Activated T-helper 2 cell treated with anti-CD3 and anti-CD28 coated beads, Interferon-gamma antibody, Interleukin-2, Interleukin-4, amounts not matched to agents 10 μg/mL and 5 μg/mL and 100 μg/mL, durations not matched to agents 14 hours and 24 hours and 36 hours (primary cell): ENCODE measurements around the gene AGPAT3. TPM values are rescaled to one million over a fixed set of nuclear protein-coding genes. Genes with fewer than 3 reads are reported as not detected.

Experiments
- DNase-seq: peaks from one replicate; pipeline ENCODE4 v3.0.0; 2021; ENCODE audit warnings: low spot score
- H3K27ac Mint-ChIP-seq: one replicate; pipeline ENCODE4 v1.8.0; 2021; ENCODE audit warnings: mixed read lengths
- H3K27me3 Mint-ChIP-seq: one replicate; pipeline ENCODE4 v1.8.0; 2021; ENCODE audit warnings: low read depth, mixed read lengths
- H3K36me3 Mint-ChIP-seq: one replicate; pipeline ENCODE4 v1.8.0; 2021; ENCODE audit warnings: low read depth, mixed read lengths
- H3K4me1 Mint-ChIP-seq: one replicate; pipeline ENCODE4 v1.8.0; 2021; ENCODE audit warnings: low read depth, mixed read lengths
- H3K4me3 Mint-ChIP-seq: one replicate; pipeline ENCODE4 v1.8.0; 2021; ENCODE audit warnings: low read depth, mild to moderate bottlenecking, moderate library complexity, mixed read lengths
- H3K9me3 Mint-ChIP-seq: one replicate; pipeline ENCODE4 v1.8.0; 2021; ENCODE audit warnings: mixed read lengths
- intact Hi-C: fragments of 100-400 bp; cut with micrococcal nuclease; formaldehyde crosslinking; loops from one replicate; pipeline ENCODE4 v1.15.1; 2023
- total RNA-seq: library from RNA; stranded (reverse); gene quantifications from 2 replicates; pipeline ENCODE4 v1.2.3, GENCODE V29; 2022

Gene AGPAT3
- total RNA-seq, 1 donor from 2014 or later: 126 TPM

DNA sequence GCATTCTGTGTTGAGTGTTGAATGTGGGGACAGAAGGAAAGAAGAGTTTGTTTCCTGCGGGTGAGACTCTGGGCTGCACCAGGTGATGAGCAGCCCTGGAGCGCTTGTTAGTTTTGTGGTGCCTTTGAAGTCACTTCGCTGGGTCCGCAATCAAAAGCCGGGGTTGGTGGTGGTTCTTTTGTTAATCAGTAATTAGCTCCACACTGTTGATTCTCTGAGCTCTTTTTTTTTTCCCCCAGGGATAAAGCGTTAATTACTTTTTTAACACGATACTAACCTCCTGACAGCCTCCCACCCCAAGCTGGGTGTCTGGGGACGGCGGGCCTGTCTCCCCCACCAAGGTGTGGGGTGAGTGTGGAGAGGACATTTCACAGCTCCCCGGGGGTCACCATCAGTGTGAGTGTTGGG lies 56.6 kb downstream of the AGPAT3 start:
- Mint-ChIP-seq H3K27ac (peak overlapping the region; percentile 91), H3K9me3 (no peaks in the 10 kb centered on the region), H3K4me1 (peaks cover 50% of the 10 kb centered on the region), H3K27me3 (no peaks in the 10 kb centered on the region), H3K36me3 (peaks cover 48% of the 10 kb centered on the region), H3K4me3 (peak overlapping the region; percentile 18)
- no peak for DNase-seq
- intact Hi-C loops: no loop called here

DNA sequence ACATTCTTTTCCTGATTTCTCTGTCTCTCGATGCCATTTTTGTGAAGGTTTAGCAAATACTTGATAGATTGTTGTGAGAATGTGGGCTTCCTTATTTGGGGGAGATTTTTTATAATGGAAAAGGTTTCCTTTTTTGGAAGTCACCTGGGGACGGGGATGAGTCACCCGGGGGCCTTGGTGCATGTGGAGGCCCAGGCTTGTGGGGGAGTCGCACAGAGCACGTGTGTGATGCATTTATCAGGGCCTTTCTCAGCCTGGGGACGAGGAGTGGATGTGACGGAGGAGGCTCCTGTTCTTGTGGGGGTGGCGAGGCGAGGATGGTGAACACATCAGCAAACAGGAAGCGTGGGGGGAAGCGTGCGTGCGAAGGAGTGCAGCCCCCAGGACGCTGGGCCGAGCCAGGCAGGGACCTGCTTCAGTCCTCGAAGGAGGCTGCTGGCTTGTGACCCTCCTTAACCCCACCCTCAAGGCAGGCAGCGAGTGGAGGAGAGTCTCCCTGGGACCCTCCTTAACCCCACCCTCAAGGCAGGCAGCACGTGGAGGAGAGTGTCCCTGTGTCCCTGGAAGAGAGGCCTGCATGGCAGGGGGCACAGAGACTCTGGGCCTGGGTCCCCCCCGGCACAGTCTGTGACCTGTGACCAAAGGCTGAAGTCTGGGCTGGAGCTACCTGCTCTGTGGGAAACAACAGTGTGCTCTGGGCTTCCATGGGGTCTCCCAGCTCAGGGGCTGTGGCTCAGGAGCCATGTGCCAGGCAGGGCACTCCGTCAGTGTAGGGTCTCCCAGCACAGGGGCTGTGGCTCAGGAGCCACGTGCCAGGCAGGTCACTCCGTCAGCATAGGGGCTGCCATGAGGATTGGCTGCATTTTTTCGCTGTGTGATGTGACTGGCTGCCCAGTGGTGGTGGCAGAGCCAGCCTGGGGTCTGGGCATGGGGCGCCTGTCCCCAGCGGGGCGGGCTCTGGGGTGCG lies 57.2 kb downstream of the AGPAT3 start:
- Mint-ChIP-seq H3K27ac (peak overlapping the region; percentile 91), H3K9me3 (no peaks in the 10 kb centered on the region), H3K36me3 (peaks cover 44% of the 10 kb centered on the region), H3K27me3 (no peaks in the 10 kb centered on the region), H3K4me3 (peak overlapping the region; percentile 17), H3K4me1 (peaks cover 46% of the 10 kb centered on the region)
- intact Hi-C loops: no loop called here
- no peak for DNase-seq

DNA sequence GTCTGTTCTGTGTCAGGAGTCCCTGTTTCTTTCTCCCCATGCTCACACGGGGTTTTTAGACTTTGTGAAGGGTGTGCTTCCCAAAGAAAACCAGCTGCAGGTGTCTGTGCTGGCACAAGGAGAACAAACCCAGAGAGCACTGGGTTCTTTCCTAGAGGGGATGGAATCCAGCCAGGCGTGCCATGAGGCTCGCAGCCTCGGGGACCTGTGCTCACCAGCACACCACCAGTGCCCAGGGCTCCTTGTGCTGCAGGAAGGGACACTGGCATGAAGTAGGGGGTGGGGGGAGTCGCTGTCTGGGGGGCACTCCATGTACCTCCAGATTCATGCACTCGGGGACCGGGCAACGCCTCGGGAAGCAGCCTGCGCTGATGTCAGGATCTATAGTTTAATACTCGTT lies 57.9 kb downstream of the AGPAT3 start:
- intact Hi-C loops: no loop called here
- H3K4me3 Mint-ChIP-seq: no peak overlapping the region
- peak overlapping the region; percentile 91 for H3K27ac Mint-ChIP-seq
- H3K36me3 Mint-ChIP-seq: peaks cover 42% of the 10 kb centered on the region
- H3K9me3 Mint-ChIP-seq: no peaks in the 10 kb centered on the region
- H3K4me1 Mint-ChIP-seq: peaks cover 42% of the 10 kb centered on the region
- H3K27me3 Mint-ChIP-seq: no peaks in the 10 kb centered on the region
- DNase-seq: no peak

DNA sequence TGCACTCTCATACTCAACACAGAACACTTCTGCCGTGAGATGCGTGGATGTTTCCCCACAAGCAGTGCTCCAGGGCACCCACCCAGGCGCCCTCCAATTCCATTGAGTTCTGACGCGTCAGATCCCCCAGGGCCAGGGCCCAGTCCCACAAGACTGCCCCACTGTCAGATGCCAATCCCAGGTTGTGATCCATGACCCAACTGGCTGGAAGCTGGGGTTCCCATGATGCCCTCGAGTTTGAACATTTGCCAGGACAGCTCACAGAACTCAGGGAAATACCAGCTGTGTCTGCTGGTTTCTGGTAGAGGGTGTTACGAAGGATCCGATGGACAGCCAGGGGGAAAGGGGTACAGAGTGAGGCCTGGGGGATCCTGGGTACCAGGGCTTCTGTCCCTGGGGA lies 58.4 kb downstream of the AGPAT3 start:
- DNase-seq: no peak
- no peaks in the 10 kb centered on the region for H3K9me3 Mint-ChIP-seq
- intact Hi-C loops: no loop called here
- peaks cover 38% of the 10 kb centered on the region for H3K36me3 Mint-ChIP-seq
- no peaks in the 10 kb centered on the region for H3K27me3 Mint-ChIP-seq
- H3K27ac Mint-ChIP-seq: peak overlapping the region; percentile 91
- H3K4me1 Mint-ChIP-seq: peaks cover 38% of the 10 kb centered on the region
- H3K4me3 Mint-ChIP-seq: no peak overlapping the region

DNA sequence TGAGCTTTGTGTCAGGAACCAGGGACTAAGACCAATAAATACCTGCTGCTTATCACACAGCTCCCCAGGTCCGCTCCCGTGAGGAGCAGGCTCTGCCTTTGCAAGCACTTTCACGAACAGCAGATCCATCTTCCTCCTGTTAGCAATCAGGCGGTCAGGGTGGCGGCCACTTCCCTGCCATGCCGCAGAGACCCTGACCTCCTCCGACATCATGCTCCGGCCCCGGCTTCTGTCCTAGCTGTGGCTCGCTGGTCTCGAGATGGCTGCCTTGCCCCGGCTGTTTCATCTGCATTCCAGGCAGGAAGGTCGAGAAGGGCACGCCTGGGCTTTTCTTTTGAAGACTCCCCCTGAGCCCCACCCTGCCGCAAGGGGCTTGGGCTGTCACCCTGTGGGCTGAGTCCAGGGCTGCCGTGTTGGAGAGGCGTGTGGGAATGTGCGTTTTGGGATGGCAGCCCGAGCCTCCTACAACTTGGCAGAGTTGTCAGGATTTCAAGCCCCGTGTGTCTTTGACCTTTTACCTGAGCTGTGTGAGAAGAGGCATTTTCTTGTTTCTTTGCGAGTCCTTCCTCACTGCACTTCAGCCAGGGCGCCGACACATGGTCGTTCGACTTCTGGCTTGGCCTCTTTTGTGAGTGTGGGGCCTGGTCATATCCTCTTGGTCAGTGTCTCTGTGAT lies 59.5 kb downstream of the AGPAT3 start:
- peaks cover 32% of the 10 kb centered on the region for H3K4me1 Mint-ChIP-seq
- H3K9me3 Mint-ChIP-seq: no peaks in the 10 kb centered on the region
- H3K4me3 Mint-ChIP-seq: no peak overlapping the region
- H3K27me3 Mint-ChIP-seq: no peaks in the 10 kb centered on the region
- H3K27ac Mint-ChIP-seq: peak overlapping the region; percentile 35
- peaks cover 39% of the 10 kb centered on the region for H3K36me3 Mint-ChIP-seq
- DNase-seq: no peak
- intact Hi-C loops: no loop called here

DNA sequence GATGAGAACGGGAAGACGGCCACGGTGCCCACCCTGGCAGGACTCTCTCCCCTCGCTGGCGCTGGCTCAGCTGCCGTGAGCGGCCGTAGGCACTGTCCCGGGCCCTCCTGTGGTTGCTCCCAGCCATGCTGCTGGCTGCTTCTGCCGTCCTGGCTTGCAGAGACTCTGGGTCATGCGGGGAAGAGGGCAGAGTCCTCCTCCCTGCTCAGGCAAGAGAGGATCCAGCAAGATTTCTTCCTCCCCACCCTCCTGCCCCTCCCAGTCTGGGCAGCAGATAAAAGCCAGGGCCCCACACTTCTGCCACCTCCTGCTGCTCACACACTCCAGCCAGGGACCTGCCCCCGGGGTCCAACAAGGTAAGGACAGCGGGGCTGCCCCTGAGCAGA lies 60.1 kb downstream of the AGPAT3 start:
- H3K4me3 Mint-ChIP-seq: no peak overlapping the region
- H3K36me3 Mint-ChIP-seq: peaks cover 34% of the 10 kb centered on the region
- no peaks in the 10 kb centered on the region for H3K9me3 Mint-ChIP-seq
- no peak overlapping the region for H3K27ac Mint-ChIP-seq
- H3K4me1 Mint-ChIP-seq: peaks cover 28% of the 10 kb centered on the region
- no peak for DNase-seq
- intact Hi-C loops: no loop called here
- no peaks in the 10 kb centered on the region for H3K27me3 Mint-ChIP-seq

DNA sequence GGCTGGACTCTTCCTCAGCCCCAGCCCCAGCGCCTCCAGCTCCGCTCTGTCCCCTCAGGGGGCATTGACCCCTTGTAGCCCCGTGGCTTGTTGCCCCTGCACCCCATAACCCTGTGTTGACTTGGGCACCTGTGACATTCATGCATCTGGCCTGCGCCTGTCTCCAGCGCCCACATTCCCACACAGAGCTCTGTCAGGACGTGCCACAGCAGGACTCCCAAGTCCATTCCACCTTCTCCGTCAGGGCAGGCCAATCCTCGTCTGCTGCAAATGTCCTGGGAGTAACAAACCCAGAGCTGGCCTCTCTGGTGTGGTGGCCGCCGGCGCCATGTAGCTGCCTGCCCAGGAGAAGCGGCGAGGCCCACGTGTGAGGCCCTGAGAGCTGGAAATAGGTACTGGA lies 60.6 kb downstream of the AGPAT3 start:
- peaks cover 22% of the 10 kb centered on the region for H3K4me1 Mint-ChIP-seq
- intact Hi-C loops: no loop called here
- H3K9me3 Mint-ChIP-seq: no peaks in the 10 kb centered on the region
- no peak overlapping the region for H3K27ac Mint-ChIP-seq
- H3K36me3 Mint-ChIP-seq: peaks cover 32% of the 10 kb centered on the region
- no peak overlapping the region for H3K4me3 Mint-ChIP-seq
- no peaks in the 10 kb centered on the region for H3K27me3 Mint-ChIP-seq
- no peak for DNase-seq

DNA sequence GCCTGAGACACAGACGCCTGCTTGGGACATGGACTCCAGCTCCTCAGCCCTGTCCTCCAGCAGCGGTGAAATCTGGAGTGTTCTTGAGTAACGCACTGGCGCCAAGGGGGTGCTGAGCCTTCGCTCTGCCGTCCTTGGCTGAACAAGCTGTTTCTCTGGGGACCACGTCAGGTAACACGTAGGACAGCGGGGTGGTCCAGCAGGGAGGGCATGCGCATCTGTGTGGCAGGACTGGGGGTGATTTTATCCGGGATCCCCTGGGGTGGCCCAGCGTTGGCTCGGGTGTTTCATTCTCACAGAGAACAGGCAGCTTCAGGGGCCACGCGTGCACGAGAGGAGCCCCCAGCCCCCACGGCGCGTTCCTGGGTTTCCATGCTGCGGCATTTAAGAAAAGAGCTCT lies 61.2 kb downstream of the AGPAT3 start:
- DNase-seq: no peak
- H3K27me3 Mint-ChIP-seq: no peaks in the 10 kb centered on the region
- no peak overlapping the region for H3K27ac Mint-ChIP-seq
- peaks cover 32% of the 10 kb centered on the region for H3K36me3 Mint-ChIP-seq
- H3K9me3 Mint-ChIP-seq: no peaks in the 10 kb centered on the region
- peaks cover 16% of the 10 kb centered on the region for H3K4me1 Mint-ChIP-seq
- intact Hi-C loops: no loop called here
- no peak overlapping the region for H3K4me3 Mint-ChIP-seq

DNA sequence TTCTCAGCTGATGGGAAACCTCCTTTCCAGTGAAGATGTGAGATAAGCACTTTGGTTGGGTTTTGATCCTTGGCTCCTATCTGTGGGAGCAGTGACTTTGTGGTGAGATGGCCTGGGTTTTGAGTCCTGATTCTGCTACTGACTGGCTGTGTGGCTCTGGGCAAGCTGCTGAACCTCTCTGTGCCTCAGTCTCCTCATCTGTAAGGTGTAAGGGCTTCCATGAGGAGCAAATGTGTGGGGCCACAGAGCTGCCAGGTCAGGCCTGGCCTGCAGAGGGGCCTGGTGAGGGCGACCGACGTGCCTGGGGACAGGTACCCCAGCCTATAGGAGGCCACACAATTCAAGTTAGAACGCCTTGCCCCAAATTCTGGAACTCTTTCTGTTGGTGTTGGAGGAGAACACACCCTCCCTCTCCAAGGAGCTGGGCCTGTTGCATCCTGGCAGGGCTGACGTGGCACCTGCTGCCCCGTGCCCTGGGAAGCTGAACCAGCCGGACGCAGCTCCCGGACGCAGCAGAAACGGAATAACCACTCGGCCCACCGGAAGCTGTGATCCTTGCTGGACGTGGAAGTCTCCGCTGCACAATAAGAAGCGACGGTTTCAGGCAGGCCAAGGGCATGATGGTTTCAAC lies 62.7 kb downstream of the AGPAT3 start:
- peaks cover 33% of the 10 kb centered on the region for H3K36me3 Mint-ChIP-seq
- H3K27me3 Mint-ChIP-seq: no peaks in the 10 kb centered on the region
- DNase-seq: no peak
- no peak overlapping the region for H3K27ac Mint-ChIP-seq
- intact Hi-C loops: no loop called here
- H3K4me3 Mint-ChIP-seq: no peak overlapping the region
- no peaks in the 10 kb centered on the region for H3K9me3 Mint-ChIP-seq
- peaks cover 5% of the 10 kb centered on the region for H3K4me1 Mint-ChIP-seq

DNA sequence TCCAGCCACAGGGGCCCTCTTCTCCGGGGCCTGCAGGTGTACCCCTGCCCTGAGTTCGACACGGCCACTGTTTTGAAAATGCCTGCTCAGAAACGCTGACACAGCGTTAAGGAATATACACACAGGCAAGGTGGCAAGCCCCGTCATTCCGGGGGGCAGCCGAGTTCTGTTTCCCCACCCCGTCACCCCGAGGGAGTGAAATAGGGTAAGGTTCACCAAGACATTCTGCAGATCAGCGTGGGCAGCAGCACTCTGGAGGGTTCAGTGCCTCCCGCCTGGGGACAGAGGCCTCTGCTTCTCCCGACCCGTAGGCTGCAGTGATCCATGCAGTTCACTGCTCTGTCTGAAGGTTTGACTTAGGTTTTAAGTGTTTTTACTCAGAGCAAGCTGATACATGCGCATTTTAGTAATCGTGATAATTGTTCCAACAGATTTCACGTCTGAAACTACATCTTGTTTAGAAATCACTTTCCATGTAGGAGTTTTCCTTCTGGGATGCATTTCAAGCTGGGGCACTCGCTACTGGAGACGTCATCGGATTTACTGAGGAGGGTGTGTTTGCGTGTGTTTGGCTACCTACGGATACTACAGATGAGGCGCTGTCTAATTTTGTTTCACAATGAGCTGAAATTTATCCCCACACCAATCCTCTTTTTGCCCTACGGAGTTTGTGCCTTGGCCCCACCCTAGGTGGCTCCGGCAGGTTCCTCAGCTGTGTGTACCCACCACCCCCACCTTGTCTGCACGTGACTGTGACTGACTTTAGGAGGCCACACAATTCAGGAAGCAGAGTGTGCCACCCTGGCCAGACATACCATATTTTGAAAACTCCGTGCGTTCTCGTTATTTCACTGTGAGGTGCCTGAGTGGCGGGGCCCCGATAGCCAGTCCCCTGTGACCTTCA lies 63.5 kb downstream of the AGPAT3 start:
- Mint-ChIP-seq H3K27me3 (no peaks in the 10 kb centered on the region), H3K9me3 (no peaks in the 10 kb centered on the region), H3K27ac (no peak overlapping the region), H3K4me3 (no peak overlapping the region), H3K36me3 (peaks cover 39% of the 10 kb centered on the region), H3K4me1 (peaks cover 4% of the 10 kb centered on the region)
- no peak for DNase-seq
- intact Hi-C loops: no loop called here

DNA sequence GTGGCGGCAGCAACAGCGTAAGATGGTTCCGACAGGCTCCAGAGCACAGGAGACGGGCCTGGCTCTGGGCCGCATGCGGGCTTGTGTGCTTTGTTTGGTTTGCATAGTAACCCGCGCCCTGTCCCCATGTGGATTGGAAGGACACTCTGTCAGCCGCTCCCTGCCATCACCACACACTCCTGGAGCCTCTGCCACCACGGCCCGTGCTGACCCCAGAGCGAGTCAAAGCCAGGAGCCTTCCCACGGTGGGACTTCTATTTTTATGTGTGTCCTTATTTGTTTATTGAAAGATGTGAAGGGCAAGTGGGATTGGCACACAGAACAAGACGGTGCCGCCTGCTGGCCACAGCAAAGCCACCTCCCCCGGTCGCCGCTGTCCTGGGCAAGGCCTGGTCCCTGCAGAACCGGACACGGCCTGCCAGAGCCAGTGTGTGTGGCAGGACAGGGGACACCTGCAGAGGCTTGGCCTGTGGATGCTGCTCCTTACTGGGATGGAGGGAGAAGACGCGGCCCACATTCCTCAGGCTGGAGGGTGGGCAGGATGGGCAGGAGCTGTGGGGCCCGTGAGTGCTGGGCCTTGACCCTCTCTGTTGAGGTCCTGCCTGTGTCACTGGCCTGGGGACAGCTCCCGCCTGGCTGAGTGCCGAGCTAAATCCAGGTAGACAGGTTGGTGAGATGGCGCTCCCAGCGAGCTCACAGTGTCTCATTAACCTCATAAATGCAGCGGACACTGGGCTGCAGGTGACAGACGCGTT lies 64.4 kb downstream of the AGPAT3 start:
- Mint-ChIP-seq H3K9me3 (no peaks in the 10 kb centered on the region), H3K27ac (no peak overlapping the region), H3K27me3 (no peaks in the 10 kb centered on the region), H3K36me3 (peaks cover 40% of the 10 kb centered on the region), H3K4me3 (no peak overlapping the region), H3K4me1 (peaks cover 2% of the 10 kb centered on the region)
- DNase-seq: no peak
- intact Hi-C loops: no loop called here
